Fibroblast of lung (primary cell): ENCODE data around the gene NUP210.

Experiments
- EZH2 ChIP-seq: IDR thresholded peaks from 2 replicates; pipeline ENCODE4 v1.5.1; 2012; ENCODE audit warnings: low read length, control low read depth, mild to moderate bottlenecking; ENCODE audit errors: missing control alignments
- TF ChIP-seq, protein P1 (sequence below), 2 donors: IDR thresholded peaks in 1 of 2; conservative IDR thresholded peaks in 1 of 2; 1 replicate in 1 of 2; 2 replicates in 1 of 2; pipeline ENCODE4 v1.5.1; 2011 to 2012; ENCODE audit warnings: low read length in 2 of 2, control low read depth in 1 of 2, inconsistent platforms in 1 of 2, low read depth in 1 of 2, mild to moderate bottlenecking in 1 of 2

- TF ChIP-seq, protein P1, sequence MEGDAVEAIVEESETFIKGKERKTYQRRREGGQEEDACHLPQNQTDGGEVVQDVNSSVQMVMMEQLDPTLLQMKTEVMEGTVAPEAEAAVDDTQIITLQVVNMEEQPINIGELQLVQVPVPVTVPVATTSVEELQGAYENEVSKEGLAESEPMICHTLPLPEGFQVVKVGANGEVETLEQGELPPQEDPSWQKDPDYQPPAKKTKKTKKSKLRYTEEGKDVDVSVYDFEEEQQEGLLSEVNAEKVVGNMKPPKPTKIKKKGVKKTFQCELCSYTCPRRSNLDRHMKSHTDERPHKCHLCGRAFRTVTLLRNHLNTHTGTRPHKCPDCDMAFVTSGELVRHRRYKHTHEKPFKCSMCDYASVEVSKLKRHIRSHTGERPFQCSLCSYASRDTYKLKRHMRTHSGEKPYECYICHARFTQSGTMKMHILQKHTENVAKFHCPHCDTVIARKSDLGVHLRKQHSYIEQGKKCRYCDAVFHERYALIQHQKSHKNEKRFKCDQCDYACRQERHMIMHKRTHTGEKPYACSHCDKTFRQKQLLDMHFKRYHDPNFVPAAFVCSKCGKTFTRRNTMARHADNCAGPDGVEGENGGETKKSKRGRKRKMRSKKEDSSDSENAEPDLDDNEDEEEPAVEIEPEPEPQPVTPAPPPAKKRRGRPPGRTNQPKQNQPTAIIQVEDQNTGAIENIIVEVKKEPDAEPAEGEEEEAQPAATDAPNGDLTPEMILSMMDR (conservative IDR thresholded peaks at IDR 0.05 in 1 of 2, IDR thresholded peaks at IDR 0.05 in 1 of 2; ENCODE audit: low read depth in 1 of 2, low read length in 2 of 2) = no peak
- no peak for TF ChIP-seq EZH2
These were observed 152.0 kb downstream of the NUP210 start for GRCh38 chr3:13268120-13268519.
